A549 treated with Mapracorat at 1 μM for 4 hours (cell line): ENCODE measurements around the gene ATXN7L1. TPM values are rescaled to one million over a fixed set of nuclear protein-coding genes. Genes with fewer than 3 reads are reported as not detected.

Experiments
- total RNA-seq: library from RNA; stranded (reverse); fragments of 200-300 nt; extraction: Qiagen RNA extraction; gene quantifications from 5 replicates; pipeline ENCODE4 v1.2.3, GENCODE V29; 2022

ATXN7L1 gene, protein sequence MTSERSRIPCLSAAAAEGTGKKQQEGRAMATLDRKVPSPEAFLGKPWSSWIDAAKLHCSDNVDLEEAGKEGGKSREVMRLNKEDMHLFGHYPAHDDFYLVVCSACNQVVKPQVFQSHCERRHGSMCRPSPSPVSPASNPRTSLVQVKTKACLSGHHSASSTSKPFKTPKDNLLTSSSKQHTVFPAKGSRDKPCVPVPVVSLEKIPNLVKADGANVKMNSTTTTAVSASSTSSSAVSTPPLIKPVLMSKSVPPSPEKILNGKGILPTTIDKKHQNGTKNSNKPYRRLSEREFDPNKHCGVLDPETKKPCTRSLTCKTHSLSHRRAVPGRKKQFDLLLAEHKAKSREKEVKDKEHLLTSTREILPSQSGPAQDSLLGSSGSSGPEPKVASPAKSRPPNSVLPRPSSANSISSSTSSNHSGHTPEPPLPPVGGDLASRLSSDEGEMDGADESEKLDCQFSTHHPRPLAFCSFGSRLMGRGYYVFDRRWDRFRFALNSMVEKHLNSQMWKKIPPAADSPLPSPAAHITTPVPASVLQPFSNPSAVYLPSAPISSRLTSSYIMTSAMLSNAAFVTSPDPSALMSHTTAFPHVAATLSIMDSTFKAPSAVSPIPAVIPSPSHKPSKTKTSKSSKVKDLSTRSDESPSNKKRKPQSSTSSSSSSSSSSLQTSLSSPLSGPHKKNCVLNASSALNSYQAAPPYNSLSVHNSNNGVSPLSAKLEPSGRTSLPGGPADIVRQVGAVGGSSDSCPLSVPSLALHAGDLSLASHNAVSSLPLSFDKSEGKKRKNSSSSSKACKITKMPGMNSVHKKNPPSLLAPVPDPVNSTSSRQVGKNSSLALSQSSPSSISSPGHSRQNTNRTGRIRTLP
- total RNA-seq = 4.0 to 5.9 TPM (median 5.8 TPM) in 5 replicates

DNA sequence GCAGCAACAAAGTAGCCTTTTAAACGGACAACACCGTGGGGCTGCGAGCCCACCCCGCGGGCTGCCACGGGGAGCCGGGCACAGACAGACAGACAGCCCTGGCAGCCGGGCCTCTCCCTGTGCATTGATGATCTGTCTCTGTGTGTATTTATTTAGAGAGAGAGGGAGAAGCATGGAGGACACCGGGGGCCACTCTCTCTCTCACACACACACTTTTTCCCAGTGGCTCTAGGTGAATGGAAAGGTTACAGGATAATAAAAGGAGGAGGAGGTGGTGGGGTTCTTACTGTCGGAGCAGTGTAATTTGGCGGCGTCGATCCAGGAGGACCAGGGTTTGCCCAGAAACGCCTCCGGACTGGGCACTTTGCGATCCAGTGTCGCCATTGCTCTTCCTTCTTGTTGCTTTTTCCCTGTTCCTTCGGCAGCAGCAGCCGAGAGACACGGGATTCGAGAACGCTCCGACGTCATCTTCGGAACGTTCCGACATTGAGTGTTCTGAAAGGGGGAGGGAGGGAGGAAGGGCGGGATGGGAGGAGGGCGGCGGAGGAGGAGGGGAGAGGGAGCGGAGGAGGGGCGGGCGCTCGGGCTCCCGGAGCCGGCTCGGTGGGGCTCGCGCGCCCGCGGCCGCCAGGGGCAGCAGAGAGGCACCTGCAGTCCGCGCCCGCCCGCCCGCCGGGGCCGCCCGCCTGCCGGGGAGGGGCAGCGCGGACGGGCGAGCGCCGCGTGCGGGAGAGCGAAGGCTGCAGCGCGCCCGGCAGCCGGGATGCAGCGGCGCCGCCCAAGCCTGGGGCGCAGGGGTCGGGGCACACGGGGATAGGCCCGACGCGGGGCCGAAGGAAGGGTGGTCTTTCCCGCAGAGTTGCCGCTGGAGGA lies at the start of gene ATXN7L1:
TSS of gene ATXN7L1 (minus strand) at position 509 of the 873 bp plus-strand sequence. CDS start at position 468, 41 bp downstream.

DNA sequence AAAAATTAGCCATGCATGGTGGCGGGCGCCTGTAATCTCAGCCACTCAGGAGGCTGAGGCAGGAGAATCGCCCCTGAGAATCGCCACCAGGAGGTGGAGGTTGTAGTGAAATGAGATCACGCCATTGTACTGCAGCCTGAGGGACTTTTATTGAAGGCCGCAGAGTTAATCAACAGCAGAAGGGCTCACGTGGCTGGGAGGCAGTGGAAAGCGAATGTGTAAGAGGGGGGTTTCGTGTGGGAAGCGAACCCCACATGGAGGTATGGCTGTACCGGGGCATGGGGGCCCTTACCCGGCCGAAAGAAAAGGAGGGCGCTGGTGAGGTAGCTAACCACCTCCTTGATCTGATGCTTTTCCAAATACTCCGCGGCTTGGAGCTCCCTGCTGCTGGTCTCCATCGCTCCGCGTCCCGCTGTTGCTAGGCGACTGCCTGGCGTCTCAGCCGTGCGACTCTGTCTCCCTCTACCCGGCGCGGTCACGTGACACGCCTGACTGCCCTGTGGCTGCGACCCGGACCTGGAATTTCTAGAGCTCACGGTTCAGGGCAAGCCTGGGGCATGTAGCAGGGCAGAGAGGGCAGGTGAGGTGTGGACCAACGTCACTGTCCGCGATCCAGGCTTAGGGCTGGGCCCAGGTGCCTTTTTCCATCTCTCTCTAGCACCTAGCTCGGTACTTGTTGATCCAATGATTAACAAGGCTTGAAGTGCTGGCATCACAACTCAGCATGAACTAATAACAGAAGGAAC lies 295.2 kb downstream of the ATXN7L1 start, which contains the start of gene EFCAB10:
TSS of gene EFCAB10 (minus strand) at position 428 of the 746 bp plus-strand sequence. CDS start at position 398, 30 bp downstream.

Other genes with a start within 250 kb of the ATXN7L1 start
- 4.1 to 5.0 TPM (median 4.9 TPM) in 5 replicates for gene CDHR3, start 86.7 kb upstream of the ATXN7L1 start, total RNA-seq
- 80.4 to 90.4 TPM (median 83.9 TPM) in 5 replicates for gene SYPL1, start 235.7 kb upstream of the ATXN7L1 start, total RNA-seq